Uterus (tissue), 2 donors: ENCODE data around the gene ANKRD29.

Source experiments
- CTCF ChIP-seq, 4 experiments: fragments of 200-600 bp in 2 of 4; fragments of 450-650 bp in 2 of 4; sonication (generic) in 2 of 4; IDR thresholded peaks; one replicate each; pipeline ENCODE4 v1.5.1; 2016 to 2019; ENCODE audit warnings: antibody characterized with exemption in 4 of 4, mild to moderate bottlenecking in 2 of 4, moderate library complexity in 1 of 4
- POLR2A ChIP-seq, 2 donors: fragments of 450-650 bp; IDR thresholded peaks; one replicate each; pipeline ENCODE4 v1.6.1; 2016; ENCODE audit warnings: antibody characterized with exemption in 2 of 2, mild to moderate bottlenecking in 1 of 2, moderate library complexity in 1 of 2

- TF ChIP-seq CTCF (IDR thresholded peaks at IDR 0.05) (no peak), POLR2A (IDR thresholded peaks at IDR 0.05) (no peak)
Measured at GRCh38 chr18:23574611-23575308, 88.0 kb downstream of the ANKRD29 start.
